CMK (cell line): ENCODE data around the gene RAB30.
"Not testable (repeated sequence)": the region's sequence is repeated elsewhere in the genome, so short reads cannot be mapped to it uniquely, and the experiment has no call there.

ENCODE experiments used
- DNase-seq: peaks from one replicate; pipeline ENCODE4 v3.0.0-alpha.2; 2010; ENCODE audit warnings: low read depth

RAB30 gene

GRCh38 chr11:82943430-82943829, 128.3 kb downstream of the RAB30 start:
- DNase-seq, result not testable (repeated sequence)

DNA sequence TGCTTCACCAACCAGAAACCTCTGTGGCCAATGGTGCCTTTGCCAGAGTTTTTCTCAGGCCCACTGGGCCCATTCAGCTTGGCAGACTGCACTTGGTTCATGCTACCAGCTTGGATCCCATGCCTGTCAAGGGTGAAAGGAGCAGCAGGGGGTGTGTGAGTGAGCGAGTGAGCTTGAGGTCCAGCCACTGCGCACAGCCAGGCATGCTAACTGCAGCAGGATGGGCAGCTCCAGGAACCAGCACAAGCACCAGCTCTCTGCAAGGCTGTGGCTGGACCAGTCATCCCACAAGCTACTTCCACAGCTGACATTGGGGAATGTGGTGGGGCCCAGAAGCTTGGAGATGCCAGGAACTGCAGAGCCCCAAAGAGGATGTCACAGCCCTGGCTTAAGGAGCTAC, 129.3 kb downstream of the RAB30 start:
- no peak for DNase-seq

DNA sequence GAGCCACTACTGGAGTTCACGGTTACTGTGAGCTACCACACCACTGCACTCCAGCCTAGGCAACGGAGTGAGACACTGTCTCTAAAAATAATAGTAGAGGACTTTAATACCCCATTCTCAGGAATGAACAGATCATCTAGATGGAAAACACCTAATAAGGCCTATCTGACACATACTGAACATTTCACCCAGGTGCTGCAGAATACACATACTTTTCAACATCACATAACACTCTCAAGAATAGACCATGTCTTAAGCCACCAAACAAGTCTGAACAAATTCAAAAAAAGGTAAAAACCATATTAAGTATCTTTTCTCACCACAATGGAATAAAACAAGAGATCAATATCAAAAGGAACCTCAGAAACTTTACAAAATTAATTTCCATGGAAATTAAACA, 132.2 kb downstream of the RAB30 start:
- no peak for DNase-seq

GRCh38 chr11:82937554-82937953, 134.1 kb downstream of the RAB30 start:
- DNase-seq, result no peak

GRCh38 chr11:82936261-82936660, 135.4 kb downstream of the RAB30 start:
- DNase-seq, result no peak

DNA sequence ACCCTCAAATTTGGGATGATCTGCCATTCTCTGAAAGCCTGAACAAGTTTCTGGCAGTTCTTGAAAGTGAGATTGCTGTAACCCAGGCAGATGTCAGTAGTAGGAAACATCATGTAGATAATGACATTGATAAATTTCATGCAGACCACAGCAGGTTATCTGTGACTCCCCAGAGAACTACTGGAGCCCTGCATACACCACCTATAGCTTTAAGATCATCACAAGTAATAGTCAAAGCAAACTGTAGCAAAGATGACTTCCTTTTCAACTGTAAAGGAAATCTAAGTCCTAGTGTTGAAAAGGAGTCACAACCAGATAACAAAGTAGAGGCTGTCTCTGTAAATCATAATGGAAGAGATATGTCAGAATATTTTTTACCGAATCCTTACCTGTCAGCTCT, 139.1 kb downstream of the RAB30 start:
- DNase-seq, result no peak

DNA sequence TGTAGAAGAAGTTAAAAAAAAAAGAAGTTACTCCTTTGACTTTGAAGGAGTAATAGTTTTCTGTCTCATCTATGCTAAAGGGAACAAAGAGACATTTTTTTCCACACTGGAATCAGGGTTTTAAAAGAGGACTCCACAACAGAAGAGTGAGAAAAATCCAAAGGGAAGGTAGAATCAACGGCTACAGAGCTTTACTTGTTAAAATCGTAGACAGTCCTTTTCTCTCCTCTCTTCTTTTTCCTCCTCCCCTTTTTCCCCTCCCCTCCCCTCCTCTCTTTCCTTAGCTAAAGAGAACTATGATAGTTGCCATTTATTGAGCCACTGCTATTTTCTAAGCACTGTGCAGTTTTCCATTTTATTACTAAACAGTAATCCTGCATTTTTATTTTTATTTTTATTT, 141.0 kb downstream of the RAB30 start:
- no peak for DNase-seq

- no peak for DNase-seq
These were observed 141.5 kb downstream of the RAB30 start for GRCh38 chr11:82930229-82930628.

- DNase-seq, result no peak
These were observed 142.6 kb downstream of the RAB30 start for GRCh38 chr11:82929121-82929520.

DNA sequence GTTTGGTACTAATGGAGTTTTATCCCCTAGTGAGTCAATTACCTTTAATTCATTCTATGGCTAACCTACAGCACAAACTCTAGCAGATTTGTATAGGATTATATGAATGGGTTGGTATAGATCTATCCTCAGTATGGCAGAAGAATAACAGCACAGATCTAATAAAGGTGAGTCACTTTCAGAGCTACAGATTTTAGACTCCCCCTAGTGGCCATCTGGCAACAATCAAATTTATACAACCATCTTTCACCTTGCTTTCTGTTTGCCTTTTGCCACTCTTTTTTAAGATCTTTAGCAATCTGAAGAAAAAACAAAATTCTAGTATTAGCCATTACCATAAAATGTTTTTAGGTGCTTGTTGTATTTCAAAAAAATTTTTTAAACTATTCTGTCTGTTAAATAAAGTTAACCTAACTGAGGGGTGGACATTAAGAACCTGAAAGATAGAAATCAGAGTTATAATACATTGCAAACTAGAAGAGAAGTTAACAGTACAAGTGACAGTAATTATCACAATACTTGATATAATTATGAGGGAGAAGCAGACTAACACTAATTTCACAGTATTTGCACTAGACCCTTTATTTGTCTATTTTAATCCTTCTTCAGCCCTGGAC, 144.3 kb downstream of the RAB30 start:
- peak; percentile 35 for DNase-seq

- DNase-seq, result no peak
These were observed 147.0 kb downstream of the RAB30 start for GRCh38 chr11:82924522-82925224.
